GM12874 (cell line): ENCODE data around the gene UNC79.

ENCODE experiments used
- CTCF ChIP-seq: IDR thresholded peaks from 2 replicates; pipeline ENCODE4 v1.5.1; 2011; ENCODE audit warnings: low read depth, mild to moderate bottlenecking, control low read depth, low read length, moderate library complexity; ENCODE audit not compliant: insufficient read depth

The UNC79 gene

GRCh38 chr14:93645200-93645599 is 214.5 kb downstream of the UNC79 start:
- no peak for TF ChIP-seq CTCF

- TF ChIP-seq CTCF, result peak; percentile 44; the same call in 1 of the 2 replicates
Measured at GRCh38 chr14:93648440-93649168, 217.9 kb downstream of the UNC79 start.

GRCh38 chr14:93654599-93654998 is 223.9 kb downstream of the UNC79 start:
- no peak for TF ChIP-seq CTCF

GRCh38 chr14:93655078-93655750 is 224.5 kb downstream of the UNC79 start:
- peak; percentile 40 for TF ChIP-seq CTCF

- no peak for TF ChIP-seq CTCF
Measured at GRCh38 chr14:93657875-93658274, 227.1 kb downstream of the UNC79 start.

GRCh38 chr14:93663317-93663716 is 232.6 kb downstream of the UNC79 start:
- no peak for TF ChIP-seq CTCF

GRCh38 chr14:93665169-93665568 is 234.4 kb downstream of the UNC79 start:
- no peak for TF ChIP-seq CTCF
